ENCODE measurements around the gene NRG3.
"Not testable (repeated sequence)": the region's sequence is repeated elsewhere in the genome, so short reads cannot be mapped to it uniquely, and the experiment has no call there.

The NRG3 gene

GRCh38 chr10:82653244-82654155 lies 778.5 kb downstream of the NRG3 start:
- no peak for DNase-seq (ENCODE audit: low spot score)
- no peak for TF ChIP-seq CTCF (IDR thresholded peaks at IDR 0.05; ENCODE audit: extremely low read depth, insufficient read depth, missing control alignments)
- in situ Hi-C loops (cut with MboI; ENCODE audit: low pct_unique_long_range_greater_than_20kb, low sequenced_read_pairs, unreplicated experiment) = no loop called here

- in situ Hi-C loops (cut with MboI; ENCODE audit: low pct_unique_long_range_greater_than_20kb, low sequenced_read_pairs, unreplicated experiment) = no loop called here
- no peak for DNase-seq (ENCODE audit: low spot score)
- no peak for TF ChIP-seq CTCF (IDR thresholded peaks at IDR 0.05; ENCODE audit: extremely low read depth, insufficient read depth, missing control alignments)
Observed at GRCh38 chr10:82660205-82660604, 785.2 kb downstream of the NRG3 start.

- DNase-seq (ENCODE audit: low spot score) = no peak
- no peak for TF ChIP-seq CTCF (IDR thresholded peaks at IDR 0.05; ENCODE audit: extremely low read depth, insufficient read depth, missing control alignments)
- in situ Hi-C loops (cut with MboI; ENCODE audit: low pct_unique_long_range_greater_than_20kb, low sequenced_read_pairs, unreplicated experiment) = no loop called here
Observed at GRCh38 chr10:82660986-82661385, 786.0 kb downstream of the NRG3 start.

- in situ Hi-C loops (cut with MboI; ENCODE audit: low pct_unique_long_range_greater_than_20kb, low sequenced_read_pairs, unreplicated experiment) = no loop called here
- TF ChIP-seq CTCF (IDR thresholded peaks at IDR 0.05; ENCODE audit: extremely low read depth, insufficient read depth, missing control alignments) = no peak
- no peak for DNase-seq (ENCODE audit: low spot score)
Observed at GRCh38 chr10:82661701-82662100, 786.7 kb downstream of the NRG3 start.

- DNase-seq (ENCODE audit: low spot score) = no peak
- TF ChIP-seq CTCF (IDR thresholded peaks at IDR 0.05; ENCODE audit: extremely low read depth, insufficient read depth, missing control alignments) = no peak
- in situ Hi-C loops (cut with MboI; ENCODE audit: low pct_unique_long_range_greater_than_20kb, low sequenced_read_pairs, unreplicated experiment) = no loop called here
Observed at GRCh38 chr10:82668221-82668895, 793.4 kb downstream of the NRG3 start.

GRCh38 chr10:82674036-82674435 lies 799.0 kb downstream of the NRG3 start:
- DNase-seq (ENCODE audit: low spot score) = no peak
- no peak for TF ChIP-seq CTCF (IDR thresholded peaks at IDR 0.05; ENCODE audit: extremely low read depth, insufficient read depth, missing control alignments)
- in situ Hi-C loops (cut with MboI; ENCODE audit: low pct_unique_long_range_greater_than_20kb, low sequenced_read_pairs, unreplicated experiment) = no loop called here

GRCh38 chr10:82677932-82678331 lies 802.9 kb downstream of the NRG3 start:
- DNase-seq (ENCODE audit: low spot score); in situ Hi-C loops (cut with MboI; ENCODE audit: low pct_unique_long_range_greater_than_20kb, low sequenced_read_pairs, unreplicated experiment): not testable (repeated sequence)

GRCh38 chr10:82678451-82678850 lies 803.5 kb downstream of the NRG3 start:
- in situ Hi-C loops (cut with MboI; ENCODE audit: low pct_unique_long_range_greater_than_20kb, low sequenced_read_pairs, unreplicated experiment); DNase-seq (ENCODE audit: low spot score): not testable (repeated sequence)

Data from GM13977 (cell line).